Upper lobe of left lung (tissue), 4 donors: ENCODE data around the gene SUSD6.

ENCODE experiments used
- POLR2A ChIP-seq, 4 donors: fragments of 450-650 bp; IDR thresholded peaks; one replicate each; pipeline ENCODE4 v1.5.1; 2016 to 2017; ENCODE audit warnings: antibody characterized with exemption in 4 of 4, mild to moderate bottlenecking in 2 of 4
- TF ChIP-seq, protein P1 (sequence below), 6 experiments: fragments of 450-650 bp in 4 of 6; fragments of 200-600 bp in 2 of 6; sonication (generic) in 2 of 6; IDR thresholded peaks; one replicate each; pipeline ENCODE4 v1.5.1; 2016 to 2019; ENCODE audit warnings: antibody characterized with exemption in 6 of 6

DNA sequence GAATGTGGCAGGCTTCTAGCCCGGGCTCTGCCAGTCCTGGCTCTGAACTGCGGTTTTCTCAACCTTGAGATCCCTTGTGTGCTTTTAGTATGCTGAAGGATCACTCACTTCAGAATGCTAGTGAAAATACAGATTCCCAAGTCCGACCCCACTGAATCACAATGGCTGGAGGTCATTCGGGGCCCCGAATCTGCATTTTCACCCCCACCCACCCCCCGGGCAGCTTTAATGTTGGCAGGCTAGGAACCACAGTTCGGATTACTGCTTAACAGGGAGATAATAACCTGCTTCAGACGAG is 573 bp upstream of the SUSD6 start:
- TF ChIP-seq, protein P1, sequence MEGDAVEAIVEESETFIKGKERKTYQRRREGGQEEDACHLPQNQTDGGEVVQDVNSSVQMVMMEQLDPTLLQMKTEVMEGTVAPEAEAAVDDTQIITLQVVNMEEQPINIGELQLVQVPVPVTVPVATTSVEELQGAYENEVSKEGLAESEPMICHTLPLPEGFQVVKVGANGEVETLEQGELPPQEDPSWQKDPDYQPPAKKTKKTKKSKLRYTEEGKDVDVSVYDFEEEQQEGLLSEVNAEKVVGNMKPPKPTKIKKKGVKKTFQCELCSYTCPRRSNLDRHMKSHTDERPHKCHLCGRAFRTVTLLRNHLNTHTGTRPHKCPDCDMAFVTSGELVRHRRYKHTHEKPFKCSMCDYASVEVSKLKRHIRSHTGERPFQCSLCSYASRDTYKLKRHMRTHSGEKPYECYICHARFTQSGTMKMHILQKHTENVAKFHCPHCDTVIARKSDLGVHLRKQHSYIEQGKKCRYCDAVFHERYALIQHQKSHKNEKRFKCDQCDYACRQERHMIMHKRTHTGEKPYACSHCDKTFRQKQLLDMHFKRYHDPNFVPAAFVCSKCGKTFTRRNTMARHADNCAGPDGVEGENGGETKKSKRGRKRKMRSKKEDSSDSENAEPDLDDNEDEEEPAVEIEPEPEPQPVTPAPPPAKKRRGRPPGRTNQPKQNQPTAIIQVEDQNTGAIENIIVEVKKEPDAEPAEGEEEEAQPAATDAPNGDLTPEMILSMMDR (IDR thresholded peaks at IDR 0.05): no peak
- no peak for TF ChIP-seq POLR2A (IDR thresholded peaks at IDR 0.05)
